GM11168 (cell line): ENCODE measurements around the gene PLA2G4D.
"Not testable (repeated sequence)": the region's sequence is repeated elsewhere in the genome, so short reads cannot be mapped to it uniquely, and the experiment has no call there.

Experiments
- in situ Hi-C: fragments of 300-500 bp; cut with MboI; formaldehyde crosslinking; loops from one replicate; pipeline ENCODE4 v1.12.0; 2022; ENCODE audit warnings: low sequenced_read_pairs; ENCODE audit not compliant: unreplicated experiment

PLA2G4D gene

DNA sequence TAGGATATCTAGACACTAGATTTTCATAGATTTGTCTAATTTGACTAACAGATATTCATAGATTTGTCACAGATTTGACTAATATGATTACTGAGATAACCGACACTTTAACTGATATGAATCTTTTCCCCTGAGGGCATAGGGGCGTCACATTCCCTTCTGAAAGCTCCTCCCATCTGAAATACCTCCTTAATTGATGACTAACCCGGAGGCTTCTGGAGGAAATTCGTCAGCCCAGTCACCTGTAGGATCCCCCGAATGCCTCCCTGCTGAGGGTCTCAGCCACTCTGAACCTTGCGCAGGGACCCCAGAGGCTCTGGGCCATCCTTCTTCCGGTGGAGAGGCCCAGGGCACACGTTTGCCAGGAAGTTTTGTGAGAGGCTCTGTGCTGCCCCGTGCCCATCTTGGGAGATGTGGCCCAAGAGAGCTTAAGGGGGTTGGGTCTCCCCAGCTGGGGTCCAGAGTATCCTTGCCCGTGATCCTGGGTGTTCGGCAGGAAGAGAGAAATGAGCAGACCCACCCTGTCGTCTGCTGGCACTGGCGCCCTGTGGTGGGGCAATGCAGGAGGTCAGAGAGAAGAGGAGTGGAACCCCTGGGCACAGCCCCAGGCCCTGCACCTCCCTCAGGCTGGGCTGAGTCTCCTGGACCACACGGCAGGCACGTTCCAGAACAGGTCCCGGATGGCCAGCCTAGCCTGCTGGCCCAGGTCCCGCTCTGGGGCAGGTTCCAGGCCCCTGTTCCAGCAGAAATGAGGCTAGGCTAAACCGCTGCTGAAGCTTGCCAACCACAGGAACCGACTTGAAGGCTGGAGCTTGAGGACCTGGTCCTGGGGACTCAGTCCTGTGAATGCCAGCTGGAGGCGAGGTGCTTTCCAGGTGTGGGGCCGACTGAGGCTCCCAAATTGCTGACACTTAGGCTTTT lies 1.7 kb downstream of the PLA2G4D start:
- in situ Hi-C loops, result no loop called here

DNA sequence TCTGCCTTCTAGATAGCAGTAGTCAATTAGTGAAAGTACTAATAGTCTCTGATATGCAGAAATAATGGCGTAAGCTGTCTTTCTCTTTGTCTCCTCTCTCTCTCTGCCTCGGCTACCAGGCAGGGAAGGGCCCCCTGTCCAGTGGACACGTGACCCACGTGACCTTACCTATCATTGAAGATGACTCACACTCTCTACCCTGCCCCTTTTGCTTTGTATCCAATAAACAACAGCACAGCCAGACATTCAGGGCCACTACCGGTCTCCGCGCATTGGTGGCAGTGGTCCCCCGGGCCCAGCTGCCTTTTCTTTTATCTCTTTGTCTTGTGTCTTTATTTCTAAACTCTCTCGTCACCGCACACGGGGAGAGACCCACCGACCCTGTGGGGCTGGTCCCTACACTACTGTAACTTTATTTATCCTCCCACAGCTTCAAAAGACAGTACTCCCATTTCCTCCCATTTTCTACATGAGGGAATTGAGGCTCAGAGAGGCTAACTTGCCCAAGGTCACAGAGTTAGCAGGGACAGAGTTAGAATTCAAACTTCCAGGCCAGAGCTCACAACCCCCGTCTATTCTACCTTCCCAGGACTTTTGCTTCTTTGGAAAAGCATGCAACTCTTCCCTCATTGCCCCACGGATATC lies 2.5 kb downstream of the PLA2G4D start:
- in situ Hi-C loops, result not testable (repeated sequence)

DNA sequence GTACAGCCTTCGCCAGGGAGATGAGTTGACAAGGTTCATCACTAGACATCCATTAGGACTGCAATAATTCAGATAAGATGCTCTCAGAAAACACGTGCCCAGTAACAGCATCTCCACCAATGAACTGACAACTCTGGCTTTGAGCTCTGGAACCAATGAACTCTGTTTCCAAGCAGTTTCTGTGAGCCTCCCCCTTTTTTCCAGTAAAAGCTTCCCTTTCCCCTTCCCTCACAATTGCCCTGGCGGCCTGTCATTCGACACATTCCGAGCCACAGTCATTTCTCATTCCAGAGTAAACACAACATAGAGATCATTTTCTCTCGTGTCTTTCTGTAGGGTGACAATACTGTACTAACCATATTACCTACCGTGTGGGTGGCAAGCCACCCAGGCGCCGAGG lies 3.6 kb downstream of the PLA2G4D start:
- in situ Hi-C loops, result no loop called here

DNA sequence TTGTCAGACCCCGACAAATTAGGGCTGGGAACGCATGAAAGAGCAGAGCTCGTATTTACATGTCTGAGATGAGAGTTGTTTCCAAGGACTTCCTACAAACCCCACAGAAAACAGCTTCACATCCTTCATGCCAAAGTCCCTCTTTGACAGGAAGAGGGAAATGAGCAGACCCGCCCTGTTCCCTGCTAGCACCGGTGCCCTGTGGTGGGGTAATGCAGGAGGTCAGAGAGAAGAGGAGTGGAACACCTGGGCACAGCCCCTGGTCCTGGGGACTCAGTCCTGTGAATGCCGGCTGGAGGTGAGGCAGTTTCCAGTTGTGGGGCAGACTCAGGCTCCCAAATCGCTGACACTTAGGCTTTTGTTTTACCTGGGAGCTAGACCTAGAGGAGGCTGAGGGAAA lies 4.0 kb downstream of the PLA2G4D start:
- in situ Hi-C loops, result no loop called here

DNA sequence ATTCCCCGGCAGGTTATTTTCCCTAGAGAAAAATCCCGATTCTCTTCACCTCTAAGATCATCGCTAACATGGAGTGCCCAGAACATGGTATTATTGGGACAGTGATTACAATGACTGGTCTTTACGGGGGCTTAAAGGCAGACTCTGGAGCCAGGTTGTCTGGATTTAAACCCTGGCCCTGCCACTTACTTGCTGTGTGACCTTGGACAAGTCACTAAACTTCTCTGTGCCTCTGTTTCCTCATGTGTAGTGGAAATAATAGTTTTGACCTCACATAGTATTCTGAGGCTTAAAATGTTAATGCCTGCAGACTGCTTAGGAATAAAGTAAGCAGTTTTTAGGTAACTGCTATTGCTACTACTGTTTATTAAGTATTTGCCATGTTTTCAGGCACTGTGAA lies 4.4 kb downstream of the PLA2G4D start:
- in situ Hi-C loops, result no loop called here

DNA sequence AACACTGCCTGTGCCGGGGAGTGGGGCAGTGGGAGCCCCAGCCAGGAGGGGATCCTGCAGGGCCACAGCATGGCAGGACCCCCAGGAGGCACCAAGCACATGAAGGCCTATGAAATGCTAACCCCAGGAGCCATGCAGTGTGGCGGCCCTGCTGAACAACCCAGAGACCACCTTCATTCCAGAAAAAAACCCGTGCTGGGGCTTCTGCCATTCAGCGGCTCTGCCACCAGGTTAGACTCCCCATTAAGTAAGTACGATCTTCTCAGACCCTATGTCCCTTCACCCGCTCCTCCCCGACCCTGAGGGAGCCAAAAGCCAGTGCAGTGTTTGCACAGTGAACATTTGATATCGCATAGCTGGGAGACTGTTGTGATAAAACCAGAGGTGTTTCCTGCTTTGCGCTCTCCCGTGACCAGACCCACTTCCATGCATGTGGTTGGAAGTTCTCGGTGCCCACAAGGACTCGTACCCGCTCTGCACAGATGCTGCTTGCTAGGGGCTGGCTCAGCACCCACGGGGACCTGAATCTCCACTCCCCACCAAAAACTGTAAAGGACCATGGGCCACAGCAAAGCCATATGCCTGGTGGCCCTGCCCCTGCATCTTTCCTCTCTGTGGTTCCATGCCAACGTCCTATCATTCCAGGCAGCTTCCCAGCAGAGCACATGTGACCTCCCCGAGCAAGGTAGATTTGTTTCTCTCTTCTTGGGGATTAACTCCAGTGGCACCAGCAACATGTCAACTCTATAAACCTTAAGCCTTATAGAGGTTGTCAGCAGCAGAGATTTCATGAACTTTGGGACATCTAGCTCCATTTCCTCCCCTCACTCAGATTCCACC lies 5.3 kb downstream of the PLA2G4D start:
- in situ Hi-C loops, result no loop called here

DNA sequence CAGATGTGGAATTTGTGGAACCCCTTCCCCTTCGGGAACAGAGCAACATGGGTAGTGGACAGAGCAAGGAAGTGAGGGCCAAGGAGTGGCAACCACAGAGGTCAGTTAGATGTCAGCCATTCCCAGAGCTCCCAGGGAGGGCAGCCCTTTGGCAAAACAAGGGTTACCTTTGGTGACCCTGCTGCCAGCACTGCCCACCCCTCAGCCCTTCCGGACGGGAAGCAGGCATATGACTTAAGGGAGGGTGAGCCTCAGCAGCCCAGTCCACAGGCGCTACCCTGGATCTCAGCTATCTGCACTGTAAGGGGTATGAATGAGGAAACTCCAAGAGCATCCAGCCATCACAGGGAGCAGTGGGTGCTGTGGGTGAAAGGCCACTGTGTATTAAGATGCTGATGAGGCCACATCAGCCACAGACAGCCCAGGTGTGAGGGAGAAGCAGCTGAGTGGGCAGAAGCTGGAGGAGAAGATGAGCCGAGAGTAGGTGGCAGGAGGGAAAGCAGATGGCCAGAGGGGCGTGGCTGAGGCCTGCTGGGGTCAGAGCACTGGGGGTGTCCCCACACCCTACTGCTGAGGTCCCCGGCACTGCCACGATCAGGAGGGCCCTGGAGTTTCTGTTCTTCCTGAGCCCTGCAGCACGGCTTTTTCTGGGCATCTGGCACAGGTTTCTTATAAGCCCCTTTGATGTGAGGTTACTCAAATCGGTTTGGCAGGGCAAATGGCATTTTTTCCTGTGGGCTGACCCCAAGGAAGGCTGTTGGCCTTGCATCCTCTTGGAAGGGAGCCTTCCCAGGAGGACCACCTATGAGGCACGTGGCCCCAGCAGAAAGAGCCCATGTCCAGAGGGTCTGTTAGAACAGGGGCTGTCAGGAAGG lies 6.2 kb downstream of the PLA2G4D start:
- in situ Hi-C loops, result no loop called here

DNA sequence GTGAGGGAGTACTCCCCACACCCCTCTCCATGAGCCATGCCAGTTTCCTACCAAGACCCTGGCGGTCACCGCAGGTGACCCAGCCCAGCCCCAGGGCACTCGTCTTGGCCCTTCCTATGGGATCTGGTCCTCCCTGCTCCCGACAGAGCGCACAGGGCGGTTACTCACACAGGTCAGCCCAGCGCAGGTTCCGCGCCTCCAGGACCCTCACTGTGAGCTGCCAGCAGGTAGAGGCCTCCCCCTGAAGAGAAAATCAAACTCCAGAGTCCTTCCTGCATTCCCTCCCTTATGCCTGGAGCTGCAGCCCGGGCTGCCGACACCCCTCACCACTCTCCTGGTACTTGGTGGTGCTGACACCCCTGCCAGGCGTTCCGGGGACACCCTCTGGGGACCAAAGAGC lies 6.9 kb downstream of the PLA2G4D start:
- in situ Hi-C loops, result no loop called here

DNA sequence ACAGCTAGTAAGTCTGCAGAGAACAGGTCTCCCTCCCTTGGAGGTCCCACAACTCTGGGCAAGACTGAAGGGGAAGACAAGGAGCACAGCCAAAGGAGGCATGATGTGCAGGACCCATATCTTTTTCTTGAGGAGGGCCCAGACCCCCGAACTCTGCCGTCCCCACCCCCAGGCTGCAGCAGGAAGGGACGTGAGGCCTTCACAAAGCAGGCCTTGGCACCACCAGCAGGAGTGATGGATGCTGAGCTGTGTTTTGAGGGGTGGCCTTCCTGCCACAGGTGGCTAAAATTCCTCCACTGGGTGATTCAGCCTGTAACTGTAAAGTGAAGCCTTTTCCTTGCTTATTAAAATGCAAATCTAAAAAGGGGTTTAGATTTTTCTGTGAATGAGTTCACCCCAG lies 8.6 kb downstream of the PLA2G4D start:
- in situ Hi-C loops, result no loop called here

DNA sequence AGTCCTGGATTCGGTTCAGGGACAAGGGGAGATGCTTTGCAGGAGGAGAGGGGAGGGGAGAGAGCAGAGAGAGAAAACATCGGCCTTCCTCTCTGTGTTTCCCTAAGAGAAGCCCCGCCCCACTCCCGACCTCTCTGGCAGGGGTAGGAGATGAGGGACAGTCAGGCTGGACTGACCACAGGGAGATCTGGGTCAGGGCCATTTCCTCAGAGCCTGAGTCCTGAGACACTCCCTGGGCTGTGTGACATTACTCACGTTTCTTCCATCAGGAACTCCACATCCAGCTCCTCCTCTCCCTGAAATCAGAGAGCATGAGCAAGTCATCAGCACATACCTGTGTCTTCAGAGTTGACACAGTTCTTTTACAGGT lies 9.1 kb downstream of the PLA2G4D start:
- in situ Hi-C loops, result no loop called here

DNA sequence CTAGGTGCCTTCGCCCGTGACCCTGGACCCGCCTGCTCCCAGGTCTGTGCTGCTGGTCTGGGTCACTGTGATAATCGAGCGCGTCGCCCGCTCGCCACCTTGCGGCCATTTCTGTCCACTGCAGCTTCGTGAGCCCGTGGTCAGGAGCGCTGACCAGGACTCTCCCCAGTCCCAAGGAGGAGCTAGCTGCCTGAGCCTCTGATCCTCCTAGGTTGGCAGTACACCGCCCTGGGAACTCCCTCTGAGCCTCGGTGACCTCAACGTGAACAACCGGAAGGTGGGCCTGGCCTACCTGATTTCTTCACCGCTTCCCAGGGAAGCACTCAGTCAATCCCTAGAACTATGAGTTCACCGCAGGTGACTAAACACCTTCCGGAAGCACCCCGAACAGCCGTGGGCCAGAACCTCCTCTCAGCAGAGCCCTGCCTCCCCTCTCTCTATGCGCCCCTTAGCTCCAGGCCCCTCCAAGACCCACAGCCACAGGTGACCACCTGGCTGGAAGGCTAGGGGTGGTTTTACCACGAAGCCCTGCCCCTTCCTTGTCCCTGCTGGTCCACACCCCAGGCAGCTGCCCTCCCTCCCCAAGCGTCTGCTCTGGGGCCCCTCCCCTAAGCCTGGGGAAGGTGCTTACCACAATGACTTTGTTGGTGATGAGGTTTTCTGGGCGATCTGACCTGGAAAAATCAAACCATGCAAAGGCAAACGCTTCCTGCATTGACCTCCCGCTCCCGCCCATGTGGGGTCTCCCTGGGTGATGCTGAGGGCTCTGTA lies 9.7 kb downstream of the PLA2G4D start:
- in situ Hi-C loops, result no loop called here

DNA sequence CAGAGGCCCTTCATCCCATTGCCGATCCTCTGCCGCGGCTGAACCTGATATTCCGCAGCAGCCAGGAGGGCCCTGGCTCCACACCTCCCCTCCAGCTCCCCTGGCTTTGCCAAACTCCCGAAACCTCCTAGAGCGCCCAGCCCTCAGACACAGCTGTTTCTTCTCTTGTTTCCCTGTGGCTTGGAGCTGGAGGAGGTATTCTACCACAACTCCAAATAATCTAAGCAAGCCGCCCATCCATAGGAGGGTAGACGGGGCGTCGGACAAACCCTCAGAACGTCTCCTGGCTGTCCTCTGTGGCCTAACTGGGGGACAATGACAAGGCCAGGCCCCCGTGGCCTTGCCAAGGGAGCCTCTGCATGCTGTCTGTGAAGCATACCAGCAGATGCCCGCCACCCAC lies 10.4 kb downstream of the PLA2G4D start:
- in situ Hi-C loops, result no loop called here

DNA sequence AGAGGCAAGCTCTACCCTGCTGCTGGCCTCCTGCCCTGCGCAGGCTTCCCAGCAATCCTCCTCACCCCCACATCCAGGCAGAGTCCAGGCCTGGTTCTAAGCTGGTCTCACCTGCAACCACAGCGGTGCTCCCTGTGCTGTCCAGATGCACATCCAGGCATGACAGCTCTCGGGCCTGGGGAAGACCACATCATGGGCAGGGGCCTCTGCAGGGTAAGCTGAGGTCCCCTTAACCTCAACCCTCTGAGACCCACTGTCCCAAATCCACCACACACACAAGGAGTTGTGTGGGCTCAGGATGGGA lies 10.8 kb downstream of the PLA2G4D start:
- in situ Hi-C loops, result no loop called here

DNA sequence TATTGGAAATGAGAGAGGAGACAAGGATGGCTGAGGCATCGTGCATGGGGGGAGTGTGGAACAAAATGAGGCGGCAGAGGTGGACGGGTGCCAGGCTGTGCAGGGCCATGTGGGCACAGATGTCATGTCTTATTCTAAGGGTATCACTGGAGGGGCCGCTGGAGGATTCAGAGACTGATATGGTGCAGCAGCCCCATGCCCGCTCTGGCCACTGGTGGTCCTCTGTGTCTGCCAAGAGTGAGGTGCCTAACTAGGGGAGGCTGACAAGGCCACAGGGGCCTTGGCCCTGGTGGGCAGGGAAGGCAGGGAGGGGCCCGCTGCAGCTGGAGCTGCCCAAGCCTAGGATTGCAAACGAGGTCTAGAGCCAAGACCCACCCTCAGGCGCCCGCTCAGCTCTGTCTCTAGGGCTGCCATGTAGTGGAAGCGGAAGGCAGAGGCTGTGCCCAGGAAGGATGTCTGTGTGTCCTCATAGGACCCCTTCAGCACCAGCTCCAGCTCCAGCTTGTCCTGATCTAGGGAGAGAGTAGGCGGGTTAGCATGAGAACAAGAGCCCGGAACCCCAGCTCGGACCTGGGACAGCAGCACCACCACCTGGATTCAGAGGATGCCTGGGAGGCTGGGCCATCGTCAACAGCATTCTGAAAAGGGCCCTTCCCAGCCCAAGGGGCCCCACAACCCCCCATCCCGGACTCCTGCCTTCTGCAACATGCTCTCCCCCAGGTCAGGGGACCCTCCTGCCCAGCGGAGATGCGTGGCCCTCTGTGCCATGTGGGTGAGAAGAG lies 11.3 kb downstream of the PLA2G4D start:
- in situ Hi-C loops, result no loop called here

DNA sequence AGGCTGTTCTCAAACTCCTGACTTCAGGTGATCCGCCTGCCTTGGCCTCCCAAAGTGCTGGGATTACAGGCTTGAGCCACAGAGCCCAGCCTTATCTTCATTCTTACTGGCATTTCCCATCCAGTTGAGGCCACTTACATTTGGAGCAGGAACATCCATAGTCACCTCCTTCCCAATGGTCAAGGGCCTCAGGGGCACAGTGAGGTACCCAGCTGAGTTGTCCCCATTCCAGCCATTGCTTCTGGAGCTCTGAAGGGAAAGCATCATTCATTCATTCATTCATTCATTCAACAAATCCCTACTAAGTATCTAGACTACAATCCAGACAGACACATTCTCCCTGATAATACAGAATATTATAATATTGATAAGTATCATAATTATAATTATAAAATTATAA lies 12.2 kb downstream of the PLA2G4D start:
- in situ Hi-C loops, result no loop called here

DNA sequence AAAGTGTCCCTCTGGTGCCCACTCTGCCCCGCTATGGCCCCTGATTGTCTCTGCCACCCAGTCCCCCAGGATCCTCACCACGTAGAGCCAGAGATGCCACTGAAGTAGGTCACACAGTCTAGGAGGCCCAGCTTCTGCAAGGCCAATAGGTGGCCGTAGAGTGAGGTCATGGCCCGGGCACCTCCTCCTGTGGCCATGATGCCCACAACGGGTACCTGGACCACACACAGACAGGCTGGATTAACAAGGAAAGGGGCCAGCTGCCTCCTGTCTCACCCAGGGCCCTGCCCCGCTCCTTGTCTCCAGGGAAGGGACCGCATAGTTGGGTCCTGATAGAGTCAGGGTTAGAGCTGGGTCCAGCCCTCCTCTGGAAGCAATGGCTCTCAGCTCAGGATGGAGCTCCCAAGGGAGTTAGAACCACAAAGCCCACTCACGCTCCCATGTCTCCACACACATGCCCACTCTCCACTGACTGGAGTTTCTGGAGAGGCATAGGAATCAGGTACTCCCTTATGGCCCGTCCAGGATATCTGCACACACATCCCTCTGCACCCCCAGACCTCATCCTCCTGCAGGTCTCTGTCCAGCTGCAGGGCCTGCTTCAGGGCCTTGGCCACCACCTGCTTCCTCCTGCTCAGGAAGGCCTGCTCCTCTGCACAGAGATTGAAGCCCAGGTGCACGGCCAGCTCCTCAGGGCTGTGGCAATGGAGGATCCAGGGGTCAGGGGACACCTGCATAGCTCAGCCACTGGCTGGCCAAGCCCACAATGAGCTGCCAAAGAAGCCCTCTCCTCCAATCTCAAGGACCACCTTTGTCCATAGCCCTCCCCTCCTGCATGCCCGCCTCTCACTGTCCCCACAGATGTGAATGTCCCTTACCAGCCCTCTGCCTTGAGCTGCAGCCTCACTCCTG lies 13.2 kb downstream of the PLA2G4D start:
- in situ Hi-C loops, result no loop called here

DNA sequence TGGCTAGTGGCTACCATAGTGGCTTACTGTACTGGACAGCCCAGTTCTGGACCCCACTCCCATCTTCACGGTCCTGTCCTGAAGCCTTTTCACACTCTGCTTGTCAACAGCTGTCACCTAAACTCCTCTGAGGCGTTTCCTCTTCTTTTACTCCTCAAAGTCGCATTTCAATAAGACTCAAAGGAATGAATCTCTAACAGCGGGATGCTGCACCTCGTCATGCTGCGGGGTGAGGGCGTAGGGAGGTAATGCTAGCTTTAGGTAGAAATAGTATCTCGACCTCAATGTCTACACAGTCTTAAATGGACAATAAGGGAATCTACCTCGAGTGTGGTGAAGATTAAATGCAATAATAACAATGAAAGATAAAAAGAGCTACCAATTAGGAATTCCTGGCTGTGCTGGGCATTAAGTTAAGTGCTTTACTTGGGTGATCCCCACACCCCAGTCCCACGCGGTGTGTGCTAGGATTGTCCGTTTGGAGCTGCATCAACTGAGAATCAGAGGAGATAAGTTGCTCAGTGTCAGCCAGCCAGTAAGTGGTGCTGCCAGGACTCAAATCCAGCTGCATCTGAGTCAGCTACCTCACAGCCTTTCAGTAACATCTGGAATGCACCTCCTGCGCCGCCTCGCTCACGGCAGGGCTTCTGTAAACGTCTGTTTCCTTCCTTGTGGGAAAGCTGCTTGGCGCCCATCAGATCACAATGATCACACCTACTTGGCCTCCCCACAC lies 14.0 kb downstream of the PLA2G4D start:
- in situ Hi-C loops, result no loop called here
